Caco-2 (cell line): ENCODE results near the gene STRA8. TPM values are rescaled to one million over a fixed set of nuclear protein-coding genes. Genes with fewer than 3 reads are reported as not detected.

Experiments used
- BruUV-seq: library from RNA; stranded (reverse); fragments of 400-500 nt; replicated peaks from 2 replicates; lab custom pipeline; 2021; lab: Mats Ljungman, UMichigan
- CTCF ChIA-PET: fragments of 300-600 bp; sonication (Branson Sonifier 250); formaldehyde crosslinking; loops from one replicate; lab custom pipeline; 2022; ENCODE audit warnings: antibody characterized with exemption; lab: Charles Lee
- POLR2A ChIA-PET: fragments of 300-600 bp; sonication (Branson Sonifier 250); formaldehyde crosslinking; loops from one replicate; lab custom pipeline; 2022; ENCODE audit warnings: antibody characterized with exemption; lab: Charles Lee
- DNase-seq, 2 experiments: peaks; one replicate each; pipeline versions ENCODE4 v3.0.0 to v3.0.0-alpha.2; 2020 to 2022
- H3K27me3 ChIP-seq: replicated peaks from 2 replicates; pipeline ENCODE4 v1.6.0; 2011; ENCODE audit warnings: low read length; ENCODE audit not compliant: control insufficient read depth, insufficient read depth
- H3K36me3 ChIP-seq: 2 replicates; pipeline ENCODE4 v1.5.1; 2011; ENCODE audit warnings: low read length; ENCODE audit not compliant: control insufficient read depth, insufficient read depth
- H3K4me1 ChIP-seq: fragments of 250-450 bp; sonication (Bioruptor Pico); 2 replicates; pipeline ENCODE4 v1.5.1; 2020; ENCODE audit warnings: mild to moderate bottlenecking
- H3K4me3 ChIP-seq: 2 replicates; pipeline ENCODE4 v1.5.1; 2011; ENCODE audit warnings: low read depth, mild to moderate bottlenecking, control low read depth, low read length
- H3K9me3 ChIP-seq: fragments of 250-450 bp; sonication (Bioruptor Pico); 2 replicates; pipeline ENCODE4 v1.5.1; 2020; ENCODE audit warnings: mild to moderate bottlenecking, moderate library complexity
- H3K27ac Mint-ChIP-seq: one replicate; pipeline ENCODE4 v1.8.0; 2022; ENCODE audit warnings: mixed read lengths; ENCODE audit not compliant: unreplicated experiment
- H3K27me3 Mint-ChIP-seq: one replicate; pipeline ENCODE4 v1.8.0; 2022; ENCODE audit warnings: mixed read lengths; ENCODE audit not compliant: insufficient read depth, unreplicated experiment
- H3K36me3 Mint-ChIP-seq: one replicate; pipeline ENCODE4 v1.8.0; 2022; ENCODE audit warnings: mild to moderate bottlenecking, mixed read lengths; ENCODE audit not compliant: insufficient read depth, unreplicated experiment
- H3K4me1 Mint-ChIP-seq: one replicate; pipeline ENCODE4 v1.8.0; 2022; ENCODE audit warnings: low read depth, mixed read lengths; ENCODE audit not compliant: unreplicated experiment
- H3K4me3 Mint-ChIP-seq: one replicate; pipeline ENCODE4 v1.8.0; 2022; ENCODE audit warnings: mild to moderate bottlenecking, moderate library complexity, mixed read lengths; ENCODE audit not compliant: unreplicated experiment
- H3K9me3 Mint-ChIP-seq: one replicate; pipeline ENCODE4 v1.8.0; 2022; ENCODE audit warnings: mixed read lengths; ENCODE audit not compliant: unreplicated experiment
- CTCF ChIP-seq, 2 experiments: fragments of 200-600 bp in 1 of 2; IDR thresholded peaks; 1 replicate in 1 of 2; 2 replicates in 1 of 2; pipeline versions ENCODE4 v1.5.1 to v1.8.0; 2011 to 2022; ENCODE audit warnings: antibody characterized with exemption in 1 of 2, control low read depth in 1 of 2, inconsistent platforms in 1 of 2, low read depth in 1 of 2, low read length in 1 of 2, mild to moderate bottlenecking in 1 of 2, moderate library complexity in 1 of 2; ENCODE audit not compliant: insufficient read depth in 1 of 2, severe bottlenecking in 1 of 2, unreplicated experiment in 1 of 2
- intact Hi-C: fragments of 100-400 bp; cut with micrococcal nuclease; formaldehyde crosslinking; loops from one replicate; pipeline ENCODE4 v1.10.0; 2022; ENCODE audit not compliant: unreplicated experiment
- total RNA-seq: library from RNA; stranded (reverse); gene quantifications from 2 replicates; pipeline ENCODE4 v1.2.3, GENCODE V29; 2022

STRA8 gene
- total RNA-seq, 1 experiment from 2014 or later, result not detected

GRCh38 chr7:135224027-135224426 is 9.6 kb upstream of the STRA8 start:
- H3K9me3 ChIP-seq, result no peaks in the 10 kb centered on the region
- no peak overlapping the region for H3K27ac Mint-ChIP-seq
- BruUV-seq, result no TSS peak
- intact Hi-C loops, result no loop called here
- H3K36me3 Mint-ChIP-seq, result no peaks in the 10 kb centered on the region
- no peaks in the 10 kb centered on the region for H3K4me1 Mint-ChIP-seq
- no peaks in the 10 kb centered on the region for H3K27me3 ChIP-seq
- no peak overlapping the region for H3K4me3 ChIP-seq
- H3K27me3 Mint-ChIP-seq, result peaks cover 10% of the 10 kb centered on the region
- POLR2A ChIA-PET, result no interaction called here
- no peak for DNase-seq
- no peaks in the 10 kb centered on the region for H3K4me1 ChIP-seq
- no peaks in the 10 kb centered on the region for H3K9me3 Mint-ChIP-seq
- TF ChIP-seq CTCF (IDR thresholded peaks at IDR 0.05; ENCODE audit: insufficient read depth in 1 of 2, low read depth in 1 of 2, low read length in 1 of 2, severe bottlenecking in 1 of 2, unreplicated experiment in 1 of 2), result no peak
- CTCF ChIA-PET, result no interaction called here
- H3K4me3 Mint-ChIP-seq, result no peak overlapping the region
- no peaks in the 10 kb centered on the region for H3K36me3 ChIP-seq

- no peaks in the 10 kb centered on the region for H3K36me3 ChIP-seq
- H3K9me3 Mint-ChIP-seq, result no peaks in the 10 kb centered on the region
- no peaks in the 10 kb centered on the region for H3K4me1 ChIP-seq
- ChIA-PET POLR2A (no interaction called here), CTCF (no interaction called here)
- no peak overlapping the region for H3K4me3 ChIP-seq
- no peak for DNase-seq
- intact Hi-C loops, result no loop called here
- TF ChIP-seq CTCF (IDR thresholded peaks at IDR 0.05; ENCODE audit: insufficient read depth in 1 of 2, low read depth in 1 of 2, low read length in 1 of 2, severe bottlenecking in 1 of 2, unreplicated experiment in 1 of 2), result no peak
- no peaks in the 10 kb centered on the region for H3K27me3 Mint-ChIP-seq
- H3K27me3 ChIP-seq, result no peaks in the 10 kb centered on the region
- H3K9me3 ChIP-seq, result no peaks in the 10 kb centered on the region
- H3K4me3 Mint-ChIP-seq, result no peak overlapping the region
- H3K36me3 Mint-ChIP-seq, result no peaks in the 10 kb centered on the region
- H3K4me1 Mint-ChIP-seq, result no peaks in the 10 kb centered on the region
- H3K27ac Mint-ChIP-seq, result no peak overlapping the region
- BruUV-seq, result no TSS peak
These were observed 2.0 kb upstream of the STRA8 start for GRCh38 chr7:135231686-135232085.

GRCh38 chr7:135232087-135232486 is 1.6 kb upstream of the STRA8 start:
- no TSS peak for BruUV-seq
- Histone ChIP-seq H3K4me1 (no peaks in the 10 kb centered on the region), H3K36me3 (no peaks in the 10 kb centered on the region), H3K27me3 (no peaks in the 10 kb centered on the region), H3K9me3 (no peaks in the 10 kb centered on the region), H3K4me3 (no peak overlapping the region)
- intact Hi-C loops, result no loop called here
- H3K4me1 Mint-ChIP-seq, result no peaks in the 10 kb centered on the region
- no peak overlapping the region for H3K4me3 Mint-ChIP-seq
- TF ChIP-seq CTCF (IDR thresholded peaks at IDR 0.05; ENCODE audit: insufficient read depth in 1 of 2, low read depth in 1 of 2, low read length in 1 of 2, severe bottlenecking in 1 of 2, unreplicated experiment in 1 of 2), result no peak
- no peaks in the 10 kb centered on the region for H3K9me3 Mint-ChIP-seq
- no peak overlapping the region for H3K27ac Mint-ChIP-seq
- CTCF ChIA-PET, result no interaction called here
- H3K27me3 Mint-ChIP-seq, result no peaks in the 10 kb centered on the region
- no peak for DNase-seq
- no peaks in the 10 kb centered on the region for H3K36me3 Mint-ChIP-seq
- POLR2A ChIA-PET, result no interaction called here
